ENCODE results near the gene PGBD4. TPM values are rescaled to one million over a fixed set of nuclear protein-coding genes. Genes with fewer than 3 reads are reported as not detected.

The PGBD4 gene
- total and polyA plus RNA-seq, 2 of the 13 experiments (the other 11 are each of a cell fraction or from before 2014, with no cell fraction given) = 1.4 to 1.7 TPM

- TF ChIP-seq GPN1 (CRISPR knock-in tag; IDR thresholded peaks at IDR 0.05; ENCODE audit: borderline replicate concordance) = no peak
- TF ChIP-seq SCMH1 (CRISPR knock-in tag; IDR thresholded peaks at IDR 0.05; ENCODE audit: borderline replicate concordance) = no peak
- TF ChIP-seq YY1 (IDR thresholded peaks at IDR 0.05; ENCODE audit: insufficient read depth, insufficient replicate concordance, low read depth, low read length) = peak; percentile 99
- no peak for TF ChIP-seq RELA (CRISPR knock-in tag; IDR thresholded peaks at IDR 0.05)
- TF ChIP-seq TP53 (CRISPR knock-in tag; conservative IDR thresholded peaks at IDR 0.05) = 0 out of 2 replicates have a peak, but pooled peaks have one; percentile 0
- TF ChIP-seq PAX8 (CRISPR knock-in tag; IDR thresholded peaks at IDR 0.05; ENCODE audit: borderline replicate concordance) = no peak
- TF ChIP-seq ZBTB44 (CRISPR knock-in tag; IDR thresholded peaks at IDR 0.05) = no peak
- no peak for TF ChIP-seq ADNP (CRISPR knock-in tag; IDR thresholded peaks at IDR 0.05)
- no peak for TF ChIP-seq ZNF224 (CRISPR knock-in tag; IDR thresholded peaks at IDR 0.05)
- TF ChIP-seq ZZZ3 (CRISPR knock-in tag; IDR thresholded peaks at IDR 0.05; ENCODE audit: borderline replicate concordance) = peak; percentile 21; the same call in 1 of the 2 replicates
- TF ChIP-seq ZEB1 (IDR thresholded peaks at IDR 0.05; ENCODE audit: insufficient replicate concordance, low read depth) = no peak
- TF ChIP-seq MED8 (CRISPR knock-in tag; IDR thresholded peaks at IDR 0.05; ENCODE audit: insufficient replicate concordance) = no peak
- no peak for TF ChIP-seq CSRNP2 (CRISPR knock-in tag; conservative IDR thresholded peaks at IDR 0.05; ENCODE audit: low read depth)
- no peak for TF ChIP-seq ZNF431 (CRISPR knock-in tag; IDR thresholded peaks at IDR 0.05; ENCODE audit: borderline replicate concordance, low read depth)
- no peak for TF ChIP-seq USF2 (IDR thresholded peaks at IDR 0.05; ENCODE audit: low read depth, low read length)
- no peak for TF ChIP-seq USF2 (CRISPR knock-in tag; IDR thresholded peaks at IDR 0.05; ENCODE audit: borderline replicate concordance)
- peak; percentile 70; the same call in 1 of the 2 replicates for TF ChIP-seq MED1 (CRISPR knock-in tag; IDR thresholded peaks at IDR 0.05)
- TF ChIP-seq ZNF674 (CRISPR knock-in tag; IDR thresholded peaks at IDR 0.05; ENCODE audit: low read depth) = no peak
- TF ChIP-seq SSRP1 (CRISPR knock-in tag; IDR thresholded peaks at IDR 0.05) = no peak
- no peak for TF ChIP-seq TEAD2 (CRISPR knock-in tag; IDR thresholded peaks at IDR 0.05)
- peak; percentile 100 for TF ChIP-seq CREM (IDR thresholded peaks at IDR 0.05)
- peak; percentile 87 for TF ChIP-seq CREM (CRISPR knock-in tag; IDR thresholded peaks at IDR 0.05)
Observed at GRCh38 chr15:34101366-34102174, at the start of gene PGBD4, which contains the start of gene EMC7 (continued).

Data from HepG2 (cell line).